GM23338 (cell line): ENCODE data around the gene SHKBP1. TPM values are rescaled to one million over a fixed set of nuclear protein-coding genes. Genes with fewer than 3 reads are reported as not detected.
A peak's percentile ranks its signal among the peaks of the same experiment; 100 is the strongest.

Experiments used
- ATAC-seq: fragments of 200-7000 bp; cut with Tn5 transposase; 3 replicates; pipeline ENCODE4 v1.9.1; 2020
- DNase-seq: peaks from one replicate; pipeline ENCODE4 v3.0.0-alpha.2; 2015; ENCODE audit warnings: low spot score
- H2AFZ ChIP-seq: fragments of 200-600 bp; sonication (generic); 2 replicates; pipeline ENCODE4 v1.8.0; 2016; ENCODE audit warnings: antibody characterized with exemption, mild to moderate bottlenecking, moderate library complexity
- H3F3A ChIP-seq: fragments of 200-600 bp; sonication (generic); replicated peaks from 2 replicates; pipeline ENCODE4 v1.8.0; 2017; ENCODE audit warnings: antibody characterized with exemption, mixed run types, low read depth
- H3K27ac ChIP-seq: fragments of 200-600 bp; sonication (generic); 2 replicates; pipeline ENCODE4 v1.6.1; 2016; ENCODE audit warnings: low read depth
- H3K27me3 ChIP-seq: fragments of 200-600 bp; sonication (generic); 2 replicates; pipeline ENCODE4 v1.8.0; 2016; ENCODE audit warnings: mild to moderate bottlenecking, mixed run types, moderate library complexity; ENCODE audit not compliant: insufficient read depth
- H3K36me3 ChIP-seq: fragments of 200-600 bp; sonication (generic); 2 replicates; pipeline ENCODE4 v1.8.0; 2016; ENCODE audit warnings: mild to moderate bottlenecking; ENCODE audit not compliant: insufficient read depth
- H3K4me1 ChIP-seq: fragments of 200-600 bp; sonication (generic); 2 replicates; pipeline ENCODE4 v1.8.0; 2016; ENCODE audit warnings: mild to moderate bottlenecking, moderate library complexity; ENCODE audit not compliant: insufficient read depth
- H3K4me2 ChIP-seq: fragments of 200-600 bp; sonication (generic); 2 replicates; pipeline ENCODE4 v1.7.1; 2017; ENCODE audit warnings: mixed run types
- H3K4me3 ChIP-seq: fragments of 200-600 bp; sonication (generic); 2 replicates; pipeline ENCODE4 v1.6.1; 2016; ENCODE audit warnings: mixed run types
- H3K79me2 ChIP-seq: fragments of 200-600 bp; sonication (generic); replicated peaks from 2 replicates; pipeline ENCODE4 v1.8.0; 2017; ENCODE audit warnings: mild to moderate bottlenecking; ENCODE audit not compliant: insufficient read depth
- H3K9me2 ChIP-seq: fragments of 200-600 bp; sonication (generic); 2 replicates; pipeline ENCODE4 v1.8.0; 2017; ENCODE audit not compliant: insufficient read depth
- H4K20me1 ChIP-seq: fragments of 200-600 bp; sonication (generic); replicated peaks from 2 replicates; pipeline ENCODE4 v1.8.0; 2017; ENCODE audit warnings: mild to moderate bottlenecking; ENCODE audit not compliant: insufficient read depth
- H3K27ac Mint-ChIP-seq: 2 replicates; pipeline ENCODE4 v1.8.0; 2020; ENCODE audit warnings: inconsistent platforms, mild to moderate bottlenecking, moderate library complexity, mixed read lengths
- H3K27me3 Mint-ChIP-seq: 3 replicates; pipeline ENCODE4 v1.8.0; 2022; ENCODE audit warnings: low read depth, mild to moderate bottlenecking, moderate library complexity, mixed read lengths, inconsistent platforms; ENCODE audit not compliant: insufficient read depth, poor library complexity
- H3K36me3 Mint-ChIP-seq: 3 replicates; pipeline ENCODE4 v1.8.0; 2021; ENCODE audit warnings: low read depth, mild to moderate bottlenecking, inconsistent platforms, moderate library complexity, mixed read lengths
- H3K4me1 Mint-ChIP-seq: 3 replicates; pipeline ENCODE4 v1.8.0; 2020; ENCODE audit warnings: mild to moderate bottlenecking, inconsistent platforms, mixed read lengths
- H3K4me3 Mint-ChIP-seq: 3 replicates; pipeline ENCODE4 v1.8.0; 2021; ENCODE audit warnings: moderate library complexity, mild to moderate bottlenecking, inconsistent platforms, mixed read lengths
- H3K9me3 Mint-ChIP-seq: 3 replicates; pipeline ENCODE4 v1.8.0; 2020; ENCODE audit warnings: moderate library complexity, mild to moderate bottlenecking, inconsistent platforms, mixed read lengths
- CREB1 ChIP-seq: fragments of 250-450 bp; sonication (Bioruptor Pico); IDR thresholded peaks from 2 replicates; pipeline ENCODE4 v1.5.0; 2020; ENCODE audit warnings: low read depth, mild to moderate bottlenecking, moderate library complexity
- POLR2AphosphoS5 ChIP-seq: IDR thresholded peaks from 2 replicates; pipeline ENCODE4 v1.6.1; 2016; ENCODE audit warnings: antibody characterized with exemption, low read depth
- REST ChIP-seq: IDR thresholded peaks from one replicate; pipeline ENCODE4 v1.6.1; 2018; ENCODE audit warnings: antibody characterized with exemption; ENCODE audit not compliant: unreplicated experiment
- ZNF331 ChIP-seq: fragments of 250-450 bp; sonication (Bioruptor Pico); IDR thresholded peaks from 2 replicates; pipeline ENCODE4 v1.5.0; 2020; ENCODE audit warnings: low read depth, mild to moderate bottlenecking, moderate library complexity
- polyA plus RNA-seq: library from polyadenylated mRNA; unstranded; fragments of >200 nt; fragmentation: Nextera tagmentation; extraction: Ambion mirVana; gene quantifications from 2 replicates; pipeline ENCODE4 v1.2.1, GENCODE V29; 2016
- total RNA-seq: library from RNA; depleted of rRNA; stranded (reverse); fragments of >200 nt; shearing (Covaris generic); gene quantifications from 2 replicates; pipeline ENCODE4 v1.2.3, GENCODE V29; 2014

SHKBP1 gene
- total and polyA plus RNA-seq, 2 experiments from 2014 or later, result 63.2 to 69.8 TPM

GRCh38 chr19:40604171-40604646 is 27.5 kb downstream of the SHKBP1 start:
- Histone ChIP-seq H3F3A (peaks cover 28% of the 10 kb centered on the region), H3K4me3 (peak overlapping the region; percentile 66; the same call in 1 of the 2 replicates), H2AFZ (no peak overlapping the region), H3K36me3 (no peaks in the 10 kb centered on the region), H3K79me2 (no peaks in the 10 kb centered on the region), H3K9me2 (0 out of 2 replicates have a peak, but pooled peaks cover 3% of the 10 kb centered on the region), H3K27me3 (peaks cover 81% of the 10 kb centered on the region), H4K20me1 (no peaks in the 10 kb centered on the region; the same call in 1 of the 2 replicates), H3K4me2 (peak overlapping the region; percentile 93; the same call in 1 of the 2 replicates), H3K4me1 (peaks cover 38% of the 10 kb centered on the region), H3K27ac (no peak overlapping the region)
- no peak for TF ChIP-seq REST
- TF ChIP-seq CREB1 (CRISPR knock-in tag), result 0 out of 2 replicates have a peak, but pooled peaks have one; percentile 40
- peaks cover 58% of the 10 kb centered on the region for H3K4me1 Mint-ChIP-seq
- peak overlapping the region; percentile 74 for H3K4me3 Mint-ChIP-seq
- H3K36me3 Mint-ChIP-seq, result peaks cover 2% of the 10 kb centered on the region; the same call in 1 of the 3 replicates
- peaks cover 5% of the 10 kb centered on the region; the same call in 2 of the 3 replicates for H3K9me3 Mint-ChIP-seq
- DNase-seq (no peak), ATAC-seq (peak; percentile 52)
- H3K27ac Mint-ChIP-seq, result no peak overlapping the region
- H3K27me3 Mint-ChIP-seq, result peaks cover 82% of the 10 kb centered on the region

- H3K79me2 ChIP-seq, result no peaks in the 10 kb centered on the region
- ATAC-seq (no peak), DNase-seq (no peak)
- peaks cover 5% of the 10 kb centered on the region; the same call in 2 of the 3 replicates for H3K9me3 Mint-ChIP-seq
- H3K4me3 Mint-ChIP-seq, result peak overlapping the region; percentile 74
- TF ChIP-seq REST (no peak), POLR2AphosphoS5 (no peak), ZNF331 (CRISPR knock-in tag) (no peak), CREB1 (CRISPR knock-in tag) (no peak)
- H3K9me2 ChIP-seq, result 0 out of 2 replicates have a peak, but pooled peaks cover 3% of the 10 kb centered on the region
- no peaks in the 10 kb centered on the region; the same call in 1 of the 2 replicates for H4K20me1 ChIP-seq
- peaks cover 33% of the 10 kb centered on the region for H3K4me1 ChIP-seq
- H3K36me3 ChIP-seq, result no peaks in the 10 kb centered on the region
- H2AFZ ChIP-seq, result no peak overlapping the region
- peaks cover 23% of the 10 kb centered on the region for H3F3A ChIP-seq
- no peak overlapping the region for H3K27ac Mint-ChIP-seq
- H3K4me2 ChIP-seq, result peak overlapping the region; percentile 93
- peaks cover 80% of the 10 kb centered on the region for H3K27me3 ChIP-seq
- no peak overlapping the region for H3K27ac ChIP-seq
- H3K27me3 Mint-ChIP-seq, result peaks cover 78% of the 10 kb centered on the region
- peaks cover 53% of the 10 kb centered on the region for H3K4me1 Mint-ChIP-seq
- peaks cover 2% of the 10 kb centered on the region; the same call in 1 of the 3 replicates for H3K36me3 Mint-ChIP-seq
- H3K4me3 ChIP-seq, result peak overlapping the region; percentile 66
Measured at GRCh38 chr19:40604647-40605215, 28.1 kb downstream of the SHKBP1 start.
